Measurements from ENCODE around the gene DNM3.

The DNM3 gene

GRCh38 chr1:172140591-172140990 lies 299.3 kb downstream of the DNM3 start:
- DNase-seq (ENCODE audit: low read depth, low spot score) = no peak

GRCh38 chr1:172141341-172141881 lies 300.1 kb downstream of the DNM3 start:
- DNase-seq (ENCODE audit: low read depth, low spot score) = no peak

DNA sequence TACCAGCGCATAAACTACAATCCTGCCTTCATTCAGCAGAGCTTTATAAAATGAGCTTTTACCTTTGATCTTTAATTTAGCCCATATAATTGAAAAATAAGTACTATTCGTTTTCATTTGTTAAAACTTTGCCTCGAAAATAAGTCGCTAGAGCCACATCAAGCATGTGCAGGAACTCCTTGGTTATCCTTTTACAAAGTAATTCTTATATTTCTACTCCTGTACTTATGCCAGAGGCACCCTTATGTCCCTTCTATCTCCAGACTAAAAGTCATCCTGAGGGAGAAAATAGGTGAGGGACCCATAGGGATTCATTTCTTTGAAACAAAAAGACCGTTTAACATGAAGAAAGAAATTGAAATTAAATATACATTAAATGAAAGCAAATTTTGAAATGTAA lies 301.0 kb downstream of the DNM3 start:
- DNase-seq (ENCODE audit: low read depth, low spot score) = no peak

DNA sequence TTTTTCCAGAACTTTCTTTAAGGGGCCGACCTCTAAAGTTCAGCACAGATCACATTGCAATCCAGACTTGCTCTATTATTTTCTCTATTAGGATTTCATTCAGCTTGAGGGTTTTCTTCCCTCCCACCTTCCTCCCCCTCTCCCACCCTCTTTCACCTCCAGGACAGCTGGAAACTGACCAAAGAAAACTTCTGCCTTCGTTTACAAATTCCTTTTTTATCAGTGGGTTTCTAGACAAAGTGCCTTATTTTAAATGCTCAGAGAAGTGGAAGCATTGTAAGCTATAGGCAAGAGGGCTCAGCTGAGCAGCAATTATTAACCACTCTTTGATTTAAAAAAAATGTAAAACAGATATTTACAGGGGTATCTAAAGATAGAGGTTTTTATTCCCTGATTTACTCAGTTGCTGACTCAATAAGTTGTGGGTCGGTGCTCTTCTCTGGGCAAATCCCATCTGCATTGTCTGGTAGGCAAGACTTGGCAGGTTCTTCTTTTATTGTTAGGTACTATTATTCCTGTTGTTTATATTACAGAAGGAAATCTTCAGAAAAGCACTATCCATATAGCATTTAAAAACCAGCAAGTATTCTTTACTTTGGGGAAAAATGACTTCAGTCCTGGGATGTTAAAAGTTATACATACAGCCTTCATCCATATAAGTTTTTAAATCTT lies 302.2 kb downstream of the DNM3 start:
- DNase-seq (ENCODE audit: low read depth, low spot score) = no peak

DNA sequence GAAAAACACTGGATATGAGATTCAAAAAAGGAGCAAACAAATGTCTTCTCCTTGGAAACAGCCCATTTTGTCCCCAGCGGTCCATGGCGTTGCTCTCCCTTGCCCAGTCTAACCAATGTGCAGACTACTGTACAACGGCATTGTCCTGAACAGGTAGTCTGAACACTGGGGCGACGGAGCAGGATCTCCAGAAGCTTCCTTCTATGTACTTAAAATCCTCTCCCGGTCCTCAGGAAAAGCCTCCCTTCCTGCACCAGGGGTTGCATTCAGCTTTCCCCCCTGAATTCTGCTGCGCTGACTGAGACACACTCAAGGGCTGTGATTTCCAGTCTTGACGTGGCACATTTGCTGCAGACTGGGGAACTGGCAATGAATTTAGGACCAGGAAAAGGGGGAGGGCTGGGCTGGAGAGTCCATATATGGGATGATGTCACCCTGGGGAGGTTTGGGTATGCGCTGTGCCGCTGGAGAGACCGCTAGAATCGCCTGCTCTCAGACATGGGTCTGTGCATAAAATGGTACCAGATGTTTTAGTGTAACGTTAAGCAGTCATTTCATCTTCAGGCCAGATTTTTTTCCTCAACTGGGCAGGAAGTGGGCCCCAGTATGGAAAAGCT lies 303.3 kb downstream of the DNM3 start:
- DNase-seq (ENCODE audit: low read depth, low spot score) = peak; percentile 36

- DNase-seq (ENCODE audit: low read depth, low spot score) = no peak
These were observed 303.9 kb downstream of the DNM3 start for GRCh38 chr1:172145231-172145651.

DNA sequence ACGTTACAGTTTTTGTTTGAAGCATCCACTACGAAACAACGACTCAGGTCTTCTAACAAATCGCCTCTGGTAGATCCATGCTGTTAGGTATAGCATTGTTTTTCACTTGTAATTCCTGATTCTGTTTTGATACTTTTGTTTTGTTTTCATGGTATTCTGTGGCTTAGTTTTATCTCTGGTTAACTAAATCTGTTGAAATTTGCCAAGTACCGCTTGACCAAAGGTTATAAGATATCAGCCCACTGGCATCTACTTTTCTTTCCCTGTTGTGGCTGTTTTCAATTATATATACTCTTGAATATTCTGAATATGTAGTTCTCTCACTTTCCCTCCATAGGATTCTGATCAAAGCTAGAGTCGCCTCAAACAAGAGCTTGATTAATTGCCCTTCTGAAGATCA lies 304.4 kb downstream of the DNM3 start:
- DNase-seq (ENCODE audit: low read depth, low spot score) = no peak

DNA sequence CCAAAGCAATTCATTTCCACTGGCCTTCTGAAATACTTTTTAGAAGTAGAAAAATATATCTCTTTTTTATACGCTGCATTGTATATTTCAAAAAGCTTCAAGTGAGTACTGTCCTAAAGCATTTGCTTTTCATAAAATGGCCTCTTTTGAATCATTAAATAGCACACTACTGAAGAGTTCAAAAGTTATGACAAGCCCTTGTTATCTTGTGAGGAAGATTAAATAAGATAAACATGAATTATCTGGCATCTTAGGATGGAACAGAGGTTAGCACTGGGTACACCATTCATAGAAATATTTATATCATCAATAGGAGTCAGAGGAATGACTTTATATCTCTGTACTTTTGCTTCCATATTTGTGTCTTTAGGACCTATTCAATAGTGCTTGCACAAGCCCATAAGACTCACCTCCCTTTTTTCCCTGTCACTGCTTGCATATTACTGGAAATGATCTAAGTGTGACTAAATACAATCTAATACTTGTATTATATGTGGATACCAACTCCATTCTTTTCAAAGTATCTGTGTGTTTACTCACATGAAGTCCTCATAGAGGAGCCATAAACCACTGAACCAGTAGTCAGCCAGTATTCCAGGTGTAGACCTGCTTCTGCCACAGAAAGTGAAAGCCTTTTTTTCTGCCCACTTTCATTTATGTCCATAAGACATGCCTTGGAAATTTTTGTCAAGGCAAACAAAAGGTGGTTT lies 305.0 kb downstream of the DNM3 start:
- DNase-seq (ENCODE audit: low read depth, low spot score) = no peak

DNA sequence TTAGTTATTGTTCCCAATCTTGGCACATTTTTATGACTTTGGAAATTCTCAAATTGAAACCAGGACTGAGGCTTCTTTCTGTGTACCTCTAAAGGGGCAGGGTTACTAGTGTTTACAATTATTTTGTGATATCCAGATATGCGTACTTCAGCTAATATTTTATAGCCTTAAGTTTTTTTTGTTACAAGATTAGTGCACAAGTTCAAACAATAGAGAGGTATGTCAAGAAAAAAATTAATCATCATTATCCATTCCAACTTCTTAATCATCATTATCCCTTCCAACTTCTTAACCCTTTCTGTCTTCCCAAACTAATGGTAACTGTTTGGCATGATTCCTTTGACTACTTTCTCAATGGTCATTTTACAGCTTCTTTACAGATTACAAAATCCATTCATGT lies 306.2 kb downstream of the DNM3 start:
- DNase-seq (ENCODE audit: low read depth, low spot score) = no peak

DNA sequence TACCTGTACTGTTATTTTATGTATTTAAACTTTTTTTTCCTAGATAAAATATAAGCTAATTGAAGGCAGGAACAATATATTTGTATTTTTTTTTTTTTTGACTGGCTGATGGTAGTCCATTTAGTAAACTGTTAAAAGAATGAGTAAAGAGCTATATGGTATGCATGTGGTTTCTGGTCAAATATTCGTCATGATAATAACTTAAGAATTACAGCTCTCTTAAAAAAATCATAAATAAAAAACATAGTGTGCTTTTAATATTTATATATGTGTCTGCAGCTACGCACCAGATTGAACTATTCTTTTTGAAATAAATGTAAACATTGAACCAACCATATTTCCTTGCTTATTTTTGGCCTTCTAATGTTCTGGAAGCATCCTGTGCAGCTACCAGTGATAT lies 306.9 kb downstream of the DNM3 start:
- no peak for DNase-seq (ENCODE audit: low read depth, low spot score)

DNA sequence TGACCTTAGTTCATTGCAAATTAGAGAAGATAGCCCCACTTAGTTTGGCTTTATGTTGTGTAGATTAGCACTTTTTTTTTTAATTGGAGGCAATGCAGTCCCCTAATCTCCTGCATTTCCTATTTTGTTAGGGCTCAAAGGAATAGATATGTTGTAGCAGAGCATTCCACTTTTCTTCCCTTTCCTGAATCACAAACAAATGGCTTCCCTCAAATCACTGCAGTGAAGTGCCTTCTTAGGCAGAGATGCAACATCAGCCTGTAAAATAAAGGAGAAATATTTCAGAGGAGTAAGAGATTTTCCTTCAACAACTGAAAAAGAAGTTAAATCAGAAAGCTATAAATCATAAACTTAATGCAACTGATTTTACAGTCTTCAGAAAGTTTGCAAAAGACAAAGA lies 307.4 kb downstream of the DNM3 start:
- no peak for DNase-seq (ENCODE audit: low read depth, low spot score)

DNA sequence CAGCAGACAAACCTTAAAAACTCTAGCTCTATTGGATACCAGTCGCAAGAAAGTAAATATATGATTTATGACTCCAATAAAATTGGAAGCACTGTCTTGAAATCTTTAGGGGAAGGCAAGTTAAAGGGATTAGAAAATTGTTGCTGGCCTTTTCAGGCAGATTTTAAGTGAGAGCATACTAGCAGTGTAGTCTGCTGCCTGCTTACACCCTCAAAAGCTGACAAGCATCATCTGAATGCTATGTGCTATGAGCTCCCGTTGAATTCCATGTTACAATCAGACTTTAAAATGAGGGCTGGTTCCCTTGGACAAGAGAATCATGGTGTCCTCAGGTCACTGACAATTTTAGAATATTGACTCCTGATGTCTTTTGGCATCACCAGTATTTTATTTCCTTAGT lies 308.0 kb downstream of the DNM3 start:
- DNase-seq (ENCODE audit: low read depth, low spot score) = no peak

- no peak for DNase-seq (ENCODE audit: low read depth, low spot score)
These were observed 313.3 kb downstream of the DNM3 start for GRCh38 chr1:172154551-172154950.

GRCh38 chr1:172155766-172156165 lies 314.5 kb downstream of the DNM3 start:
- DNase-seq (ENCODE audit: low read depth, low spot score) = no peak

- no peak for DNase-seq (ENCODE audit: low read depth, low spot score)
These were observed 320.9 kb downstream of the DNM3 start for GRCh38 chr1:172162236-172162635.

- no peak for DNase-seq (ENCODE audit: low read depth, low spot score)
These were observed 322.4 kb downstream of the DNM3 start for GRCh38 chr1:172163498-172164215.

DNA sequence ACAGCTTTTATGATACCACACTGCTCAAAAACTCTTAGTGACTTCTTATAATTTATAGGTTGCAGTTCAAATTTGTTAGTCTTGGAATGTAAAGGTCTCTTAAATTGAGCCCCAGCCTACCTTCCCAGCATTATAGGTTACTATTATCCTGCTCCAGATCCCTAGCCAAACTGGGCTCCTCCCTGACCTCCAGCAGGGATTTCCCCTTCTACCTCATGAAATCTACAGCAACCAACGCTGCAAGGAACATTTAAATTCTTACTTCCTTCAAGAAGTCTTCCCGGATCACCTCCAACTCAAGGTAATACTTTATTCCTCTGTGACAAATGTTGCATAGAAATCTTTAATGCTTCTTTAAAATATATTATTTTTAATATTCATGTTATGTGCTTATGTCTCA lies 324.1 kb downstream of the DNM3 start:
- no peak for DNase-seq (ENCODE audit: low read depth, low spot score)

DNA sequence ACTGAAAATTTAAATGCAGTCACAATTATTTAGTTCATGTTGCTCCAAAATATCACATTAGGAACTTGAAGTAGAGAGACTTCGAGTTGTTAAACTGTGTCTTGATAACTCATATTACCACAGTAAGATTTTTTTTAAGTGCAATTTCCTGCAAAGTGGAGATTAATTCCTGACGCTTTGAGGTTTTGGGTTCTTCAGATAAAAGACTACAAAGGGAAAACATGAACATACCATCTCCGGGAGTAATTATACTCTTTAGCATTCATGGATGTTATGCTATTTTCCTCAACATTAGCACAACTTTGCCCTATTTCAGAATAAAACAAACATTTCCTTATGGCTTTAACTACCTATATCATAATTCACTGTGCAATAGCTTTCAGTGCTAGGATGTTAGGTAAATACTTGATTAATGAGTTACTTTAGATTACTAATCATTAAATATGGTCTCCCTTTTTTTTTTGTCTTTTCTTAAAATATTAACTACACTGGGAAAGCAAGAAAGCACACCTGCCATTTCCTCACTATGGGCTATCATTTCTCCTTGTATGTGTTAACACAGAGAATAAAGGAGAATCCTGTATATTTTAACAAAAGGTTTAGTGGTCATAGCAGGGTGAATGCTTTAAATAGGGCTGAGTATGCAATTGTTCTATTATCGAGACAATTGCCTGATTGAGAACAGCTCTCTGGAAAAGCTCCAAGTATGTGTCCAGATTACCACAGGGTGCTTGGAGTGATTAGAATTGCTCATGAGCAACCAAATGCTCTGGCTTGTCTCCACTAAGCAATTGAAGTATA lies 326.7 kb downstream of the DNM3 start:
- DNase-seq (ENCODE audit: low read depth, low spot score) = no peak

GRCh38 chr1:172168597-172168872 lies 327.2 kb downstream of the DNM3 start:
- DNase-seq (ENCODE audit: low read depth, low spot score) = no peak

DNA sequence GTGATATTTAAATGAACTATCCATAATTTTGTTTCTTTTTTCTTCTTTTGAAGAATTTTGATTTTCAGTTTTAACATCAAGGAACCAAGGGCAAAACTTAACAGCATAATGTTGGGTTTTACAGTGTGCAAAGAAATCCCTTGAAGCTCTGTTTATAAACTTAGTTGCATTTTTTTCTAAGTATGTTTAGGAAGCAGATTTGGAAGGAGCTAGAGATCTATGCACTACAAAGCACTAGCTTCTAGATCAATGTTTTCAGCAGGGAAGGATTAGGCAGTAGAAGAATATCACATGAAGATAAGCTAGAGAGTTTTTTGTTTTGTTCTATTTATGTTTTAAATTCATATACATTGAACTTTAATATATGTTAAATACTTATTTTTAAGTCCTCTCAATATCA lies 328.5 kb downstream of the DNM3 start:
- no peak for DNase-seq (ENCODE audit: low read depth, low spot score)

GRCh38 chr1:172172352-172172831 lies 331.1 kb downstream of the DNM3 start:
- no peak for DNase-seq (ENCODE audit: low read depth, low spot score)
